Loucy (cell line): ENCODE data around the gene POLR3G.

ENCODE experiments used
- H2AFZ ChIP-seq: fragments of 200-600 bp; sonication (generic); 2 replicates; pipeline ENCODE4 v1.6.0; 2016; ENCODE audit warnings: antibody characterized with exemption, mild to moderate bottlenecking, low read length, moderate library complexity
- H3F3A ChIP-seq: fragments of 200-600 bp; 2 replicates; pipeline ENCODE4 v1.6.0; 2016; ENCODE audit warnings: antibody characterized with exemption, low read depth, mild to moderate bottlenecking
- H3K27me3 ChIP-seq: fragments of 200-600 bp; sonication (generic); 2 replicates; pipeline ENCODE4 v1.6.1; 2014; ENCODE audit warnings: low read length, mild to moderate bottlenecking; ENCODE audit not compliant: insufficient read depth, poor library complexity, severe bottlenecking
- H3K36me3 ChIP-seq: fragments of 200-600 bp; sonication (generic); 2 replicates; pipeline ENCODE4 v1.6.1; 2016; ENCODE audit warnings: low read length; ENCODE audit not compliant: insufficient read depth
- H3K4me1 ChIP-seq: fragments of 200-600 bp; sonication (generic); 2 replicates; pipeline ENCODE4 v1.5.1; 2014; ENCODE audit warnings: low read length, mild to moderate bottlenecking; ENCODE audit not compliant: insufficient read depth, poor library complexity, severe bottlenecking
- H3K4me2 ChIP-seq: fragments of 200-600 bp; sonication (generic); 2 replicates; pipeline ENCODE4 v1.6.0; 2014; ENCODE audit warnings: antibody characterized with exemption, low read length, low read depth, mild to moderate bottlenecking; ENCODE audit not compliant: poor library complexity, severe bottlenecking
- H3K4me3 ChIP-seq: fragments of 200-600 bp; sonication (generic); 2 replicates; pipeline ENCODE4 v1.5.1; 2014; ENCODE audit warnings: low read length, mild to moderate bottlenecking, mixed read lengths; ENCODE audit not compliant: poor library complexity, severe bottlenecking
- H3K79me2 ChIP-seq: fragments of 200-600 bp; sonication (generic); 2 replicates; pipeline ENCODE4 v1.6.1; 2014; ENCODE audit warnings: low read length; ENCODE audit not compliant: insufficient read depth
- H3K9ac ChIP-seq: fragments of 200-600 bp; sonication (generic); 2 replicates; pipeline ENCODE4 v1.6.0; 2014; ENCODE audit warnings: mild to moderate bottlenecking, low read depth, low read length, moderate library complexity; ENCODE audit not compliant: poor library complexity, severe bottlenecking
- H3K9me2 ChIP-seq: fragments of 200-600 bp; sonication (generic); replicated peaks from 2 replicates; pipeline ENCODE4 v1.6.1; 2016; ENCODE audit warnings: low read depth, low read length, mixed read lengths
- H3K9me3 ChIP-seq: fragments of 200-600 bp; sonication (generic); 2 replicates; pipeline ENCODE4 v1.6.1; 2014; ENCODE audit warnings: mild to moderate bottlenecking, antibody characterized with exemption, low read length, low read depth; ENCODE audit not compliant: insufficient read depth
- H4K20me1 ChIP-seq: fragments of 200-600 bp; sonication (generic); 2 replicates; pipeline ENCODE4 v1.6.0; 2014; ENCODE audit warnings: antibody characterized with exemption, low read length, mild to moderate bottlenecking; ENCODE audit not compliant: insufficient read depth, poor library complexity, severe bottlenecking
- EZH2phosphoT487 ChIP-seq: fragments of 200-600 bp; IDR thresholded peaks from 2 replicates; pipeline ENCODE4 v1.6.1; 2018; ENCODE audit warnings: antibody characterized with exemption, mild to moderate bottlenecking, moderate library complexity, borderline replicate concordance
- TF ChIP-seq, protein P1 (sequence below): fragments of 200-600 bp; sonication (generic); conservative IDR thresholded peaks from 2 replicates; pipeline ENCODE4 v1.5.1; 2014; ENCODE audit warnings: mild to moderate bottlenecking, antibody characterized with exemption, low read length

The POLR3G gene

DNA sequence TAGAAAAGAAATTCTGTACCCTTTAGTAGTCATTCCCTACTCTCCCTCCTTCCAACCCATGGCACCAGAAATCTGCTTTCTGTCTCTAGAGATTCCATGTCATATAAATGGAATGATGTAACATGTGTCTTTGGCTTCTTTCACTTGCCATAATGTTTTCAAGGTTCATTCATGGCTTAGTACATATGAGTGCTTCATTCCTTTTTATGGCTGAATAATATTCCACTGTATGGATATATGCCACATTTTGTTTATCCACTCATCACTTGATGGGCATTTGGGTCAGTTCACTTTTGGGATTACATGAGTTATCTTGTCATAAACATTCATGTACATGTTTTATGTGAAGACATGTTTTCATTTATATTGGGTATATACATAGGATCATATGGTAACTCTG is 19.4 kb downstream of the POLR3G start:
- H3K9ac ChIP-seq, result no peak overlapping the region
- no peaks in the 10 kb centered on the region for H3K79me2 ChIP-seq

DNA sequence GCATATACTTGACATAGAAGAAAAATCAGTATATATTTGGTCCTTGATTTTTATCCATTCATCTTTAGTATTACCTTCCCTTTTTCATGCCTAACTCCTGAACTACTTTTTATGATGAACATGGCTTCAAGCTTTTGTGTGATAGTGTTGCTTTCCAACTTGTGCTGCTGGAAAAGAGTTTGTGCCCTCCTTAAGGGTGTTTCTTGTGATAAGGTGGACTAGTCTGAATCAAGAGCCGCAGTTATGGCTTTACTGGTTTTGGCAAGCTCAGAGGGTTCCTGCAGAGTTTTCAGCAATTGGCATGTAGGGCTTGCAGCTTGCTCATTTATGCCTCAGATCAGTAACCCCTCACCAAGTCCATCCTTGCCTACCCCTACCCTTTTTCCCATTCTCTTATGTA is 20.5 kb downstream of the POLR3G start:
- Histone ChIP-seq H3K9ac (no peak overlapping the region), H4K20me1 (no peaks in the 10 kb centered on the region), H3K4me3 (no peak overlapping the region), H3K9me2 (no peaks in the 10 kb centered on the region), H2AFZ (no peak overlapping the region), H3K9me3 (no peaks in the 10 kb centered on the region), H3K4me2 (no peak overlapping the region), H3K4me1 (no peaks in the 10 kb centered on the region), H3K27me3 (no peaks in the 10 kb centered on the region), H3F3A (no peaks in the 10 kb centered on the region), H3K36me3 (no peaks in the 10 kb centered on the region), H3K79me2 (no peaks in the 10 kb centered on the region)
- TF ChIP-seq EZH2phosphoT487, result no peak

More for the DNA sequence above, 19.4 kb downstream of the POLR3G start:
- Histone ChIP-seq H4K20me1 (no peaks in the 10 kb centered on the region), H3K4me2 (no peak overlapping the region), H3K9me2 (no peaks in the 10 kb centered on the region), H3F3A (no peaks in the 10 kb centered on the region), H3K4me3 (no peak overlapping the region), H3K4me1 (no peaks in the 10 kb centered on the region), H3K9me3 (no peaks in the 10 kb centered on the region), H3K27me3 (no peaks in the 10 kb centered on the region), H2AFZ (no peak overlapping the region), H3K36me3 (no peaks in the 10 kb centered on the region)
- TF ChIP-seq, protein P1, sequence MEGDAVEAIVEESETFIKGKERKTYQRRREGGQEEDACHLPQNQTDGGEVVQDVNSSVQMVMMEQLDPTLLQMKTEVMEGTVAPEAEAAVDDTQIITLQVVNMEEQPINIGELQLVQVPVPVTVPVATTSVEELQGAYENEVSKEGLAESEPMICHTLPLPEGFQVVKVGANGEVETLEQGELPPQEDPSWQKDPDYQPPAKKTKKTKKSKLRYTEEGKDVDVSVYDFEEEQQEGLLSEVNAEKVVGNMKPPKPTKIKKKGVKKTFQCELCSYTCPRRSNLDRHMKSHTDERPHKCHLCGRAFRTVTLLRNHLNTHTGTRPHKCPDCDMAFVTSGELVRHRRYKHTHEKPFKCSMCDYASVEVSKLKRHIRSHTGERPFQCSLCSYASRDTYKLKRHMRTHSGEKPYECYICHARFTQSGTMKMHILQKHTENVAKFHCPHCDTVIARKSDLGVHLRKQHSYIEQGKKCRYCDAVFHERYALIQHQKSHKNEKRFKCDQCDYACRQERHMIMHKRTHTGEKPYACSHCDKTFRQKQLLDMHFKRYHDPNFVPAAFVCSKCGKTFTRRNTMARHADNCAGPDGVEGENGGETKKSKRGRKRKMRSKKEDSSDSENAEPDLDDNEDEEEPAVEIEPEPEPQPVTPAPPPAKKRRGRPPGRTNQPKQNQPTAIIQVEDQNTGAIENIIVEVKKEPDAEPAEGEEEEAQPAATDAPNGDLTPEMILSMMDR, result no peak
- no peak for TF ChIP-seq EZH2phosphoT487

DNA sequence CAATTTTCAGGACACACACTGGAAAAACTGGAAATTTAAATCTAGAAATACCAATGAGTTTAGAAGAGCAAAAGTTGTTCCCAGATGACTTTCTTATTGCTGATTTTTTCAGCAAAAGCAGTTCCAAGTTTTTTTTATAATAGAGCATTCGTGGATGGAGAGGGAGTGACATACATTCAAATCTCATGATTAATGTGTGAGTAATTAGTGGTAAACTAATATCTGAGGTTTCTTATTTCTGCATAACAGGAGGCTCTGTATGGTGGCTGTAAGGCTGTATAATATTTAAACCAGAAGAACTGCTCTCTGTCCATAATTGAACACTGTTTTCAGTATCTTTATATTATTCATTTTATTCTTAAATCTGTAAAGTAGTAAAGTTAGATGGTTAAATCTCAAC is 28.9 kb downstream of the POLR3G start:
- no peaks in the 10 kb centered on the region for H3K4me1 ChIP-seq
- H3K27me3 ChIP-seq, result no peaks in the 10 kb centered on the region
- no peaks in the 10 kb centered on the region for H3K36me3 ChIP-seq
- H2AFZ ChIP-seq, result no peak overlapping the region
- no peak for TF ChIP-seq EZH2phosphoT487
- TF ChIP-seq, protein P1, result no peak
- H3K9me2 ChIP-seq, result no peaks in the 10 kb centered on the region
- H3K9ac ChIP-seq, result no peak overlapping the region
- H3F3A ChIP-seq, result no peaks in the 10 kb centered on the region
- no peaks in the 10 kb centered on the region for H3K9me3 ChIP-seq
- H4K20me1 ChIP-seq, result no peaks in the 10 kb centered on the region
- no peak overlapping the region for H3K4me2 ChIP-seq
- H3K79me2 ChIP-seq, result no peaks in the 10 kb centered on the region
- H3K4me3 ChIP-seq, result no peak overlapping the region

DNA sequence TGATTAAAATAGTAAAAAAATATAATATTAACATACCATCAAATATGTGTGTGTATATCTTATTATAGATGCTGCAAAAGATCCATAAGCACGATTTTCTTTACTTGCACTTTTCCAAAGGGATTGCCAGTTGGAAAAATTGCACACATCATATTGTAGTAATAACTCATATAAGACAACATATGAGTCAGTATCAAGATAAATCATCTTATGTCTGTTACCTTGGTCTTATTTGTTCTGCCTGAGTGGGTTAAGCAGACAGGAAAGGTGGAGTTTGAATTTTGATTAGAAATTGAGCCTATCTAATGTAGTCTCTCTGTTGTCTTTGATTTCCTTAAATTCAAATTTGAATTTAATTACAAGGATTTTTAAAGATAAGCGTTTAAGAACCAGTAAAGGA is 30.1 kb downstream of the POLR3G start:
- H3K4me3 ChIP-seq, result no peak overlapping the region
- H3K4me1 ChIP-seq, result no peaks in the 10 kb centered on the region
- no peaks in the 10 kb centered on the region for H3K36me3 ChIP-seq
- H3K27me3 ChIP-seq, result no peaks in the 10 kb centered on the region
- H3K9me2 ChIP-seq, result no peaks in the 10 kb centered on the region
- no peak overlapping the region for H2AFZ ChIP-seq
- H3K9ac ChIP-seq, result no peak overlapping the region
- H3K79me2 ChIP-seq, result no peaks in the 10 kb centered on the region
- no peaks in the 10 kb centered on the region for H3F3A ChIP-seq
- H4K20me1 ChIP-seq, result no peaks in the 10 kb centered on the region
- H3K4me2 ChIP-seq, result no peak overlapping the region
- no peaks in the 10 kb centered on the region for H3K9me3 ChIP-seq
- TF ChIP-seq EZH2phosphoT487, result no peak
- TF ChIP-seq, protein P1, result no peak
